ENCODE data around the gene SHROOM3.

DNA sequence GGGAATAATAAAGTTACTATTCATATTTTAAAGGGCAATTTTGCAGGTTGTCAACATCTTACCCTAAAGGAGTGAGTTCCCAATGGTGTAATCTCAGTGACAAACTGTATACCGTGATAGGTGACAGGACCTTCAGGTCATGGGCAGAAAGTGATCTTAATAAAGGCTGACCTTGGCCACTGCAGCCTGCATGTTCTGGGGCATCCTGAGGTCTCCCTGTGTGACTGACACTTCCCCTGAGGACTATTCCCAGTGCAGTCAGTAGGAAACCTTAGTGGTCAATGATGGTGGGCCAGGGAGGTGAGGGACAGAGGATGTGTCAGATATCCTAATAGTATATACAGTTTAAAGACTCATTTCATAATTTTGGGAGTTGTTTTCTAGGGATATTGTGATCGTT, 137.2 kb downstream of the SHROOM3 start:
- TF ChIP-seq, protein P1, sequence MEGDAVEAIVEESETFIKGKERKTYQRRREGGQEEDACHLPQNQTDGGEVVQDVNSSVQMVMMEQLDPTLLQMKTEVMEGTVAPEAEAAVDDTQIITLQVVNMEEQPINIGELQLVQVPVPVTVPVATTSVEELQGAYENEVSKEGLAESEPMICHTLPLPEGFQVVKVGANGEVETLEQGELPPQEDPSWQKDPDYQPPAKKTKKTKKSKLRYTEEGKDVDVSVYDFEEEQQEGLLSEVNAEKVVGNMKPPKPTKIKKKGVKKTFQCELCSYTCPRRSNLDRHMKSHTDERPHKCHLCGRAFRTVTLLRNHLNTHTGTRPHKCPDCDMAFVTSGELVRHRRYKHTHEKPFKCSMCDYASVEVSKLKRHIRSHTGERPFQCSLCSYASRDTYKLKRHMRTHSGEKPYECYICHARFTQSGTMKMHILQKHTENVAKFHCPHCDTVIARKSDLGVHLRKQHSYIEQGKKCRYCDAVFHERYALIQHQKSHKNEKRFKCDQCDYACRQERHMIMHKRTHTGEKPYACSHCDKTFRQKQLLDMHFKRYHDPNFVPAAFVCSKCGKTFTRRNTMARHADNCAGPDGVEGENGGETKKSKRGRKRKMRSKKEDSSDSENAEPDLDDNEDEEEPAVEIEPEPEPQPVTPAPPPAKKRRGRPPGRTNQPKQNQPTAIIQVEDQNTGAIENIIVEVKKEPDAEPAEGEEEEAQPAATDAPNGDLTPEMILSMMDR (IDR thresholded peaks at IDR 0.05; ENCODE audit: poor library complexity, severe bottlenecking), result no peak
- no peak for TF ChIP-seq EZH2 (IDR thresholded peaks at IDR 0.05; ENCODE audit: borderline replicate concordance, insufficient read depth, low read length, poor library complexity, severe bottlenecking)
- TF ChIP-seq RAD21 (conservative IDR thresholded peaks at IDR 0.05), result no peak
- TF ChIP-seq EP300 (conservative IDR thresholded peaks at IDR 0.05; ENCODE audit: poor library complexity, severe bottlenecking), result no peak
- no peak for TF ChIP-seq SMC3 (conservative IDR thresholded peaks at IDR 0.05; ENCODE audit: poor library complexity)
- TF ChIP-seq, protein P2, sequence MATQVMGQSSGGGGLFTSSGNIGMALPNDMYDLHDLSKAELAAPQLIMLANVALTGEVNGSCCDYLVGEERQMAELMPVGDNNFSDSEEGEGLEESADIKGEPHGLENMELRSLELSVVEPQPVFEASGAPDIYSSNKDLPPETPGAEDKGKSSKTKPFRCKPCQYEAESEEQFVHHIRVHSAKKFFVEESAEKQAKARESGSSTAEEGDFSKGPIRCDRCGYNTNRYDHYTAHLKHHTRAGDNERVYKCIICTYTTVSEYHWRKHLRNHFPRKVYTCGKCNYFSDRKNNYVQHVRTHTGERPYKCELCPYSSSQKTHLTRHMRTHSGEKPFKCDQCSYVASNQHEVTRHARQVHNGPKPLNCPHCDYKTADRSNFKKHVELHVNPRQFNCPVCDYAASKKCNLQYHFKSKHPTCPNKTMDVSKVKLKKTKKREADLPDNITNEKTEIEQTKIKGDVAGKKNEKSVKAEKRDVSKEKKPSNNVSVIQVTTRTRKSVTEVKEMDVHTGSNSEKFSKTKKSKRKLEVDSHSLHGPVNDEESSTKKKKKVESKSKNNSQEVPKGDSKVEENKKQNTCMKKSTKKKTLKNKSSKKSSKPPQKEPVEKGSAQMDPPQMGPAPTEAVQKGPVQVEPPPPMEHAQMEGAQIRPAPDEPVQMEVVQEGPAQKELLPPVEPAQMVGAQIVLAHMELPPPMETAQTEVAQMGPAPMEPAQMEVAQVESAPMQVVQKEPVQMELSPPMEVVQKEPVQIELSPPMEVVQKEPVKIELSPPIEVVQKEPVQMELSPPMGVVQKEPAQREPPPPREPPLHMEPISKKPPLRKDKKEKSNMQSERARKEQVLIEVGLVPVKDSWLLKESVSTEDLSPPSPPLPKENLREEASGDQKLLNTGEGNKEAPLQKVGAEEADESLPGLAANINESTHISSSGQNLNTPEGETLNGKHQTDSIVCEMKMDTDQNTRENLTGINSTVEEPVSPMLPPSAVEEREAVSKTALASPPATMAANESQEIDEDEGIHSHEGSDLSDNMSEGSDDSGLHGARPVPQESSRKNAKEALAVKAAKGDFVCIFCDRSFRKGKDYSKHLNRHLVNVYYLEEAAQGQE (IDR thresholded peaks at IDR 0.05; ENCODE audit: borderline replicate concordance), result no peak
- no peak for TF ChIP-seq POLR2AphosphoS5 (IDR thresholded peaks at IDR 0.05)

Measured in neural cell (in vitro differentiated cells).